Measurements from ENCODE around the gene TENM4.
A peak's percentile ranks its signal among the peaks of the same experiment; 100 is the strongest.

Gene TENM4

GRCh38 chr11:78821371-78822306 lies 619.2 kb downstream of the TENM4 start:
- in situ Hi-C loops (cut with HindIII; ENCODE audit: low pct_ligation_motif_present, low sequenced_read_pairs) = no loop called here
- no peak for TF ChIP-seq CTCF (IDR thresholded peaks at IDR 0.05; ENCODE audit: low read depth, low read length, missing control alignments)
- H3K36me3 ChIP-seq (replicated peaks) = no peaks in the 10 kb centered on the region

DNA sequence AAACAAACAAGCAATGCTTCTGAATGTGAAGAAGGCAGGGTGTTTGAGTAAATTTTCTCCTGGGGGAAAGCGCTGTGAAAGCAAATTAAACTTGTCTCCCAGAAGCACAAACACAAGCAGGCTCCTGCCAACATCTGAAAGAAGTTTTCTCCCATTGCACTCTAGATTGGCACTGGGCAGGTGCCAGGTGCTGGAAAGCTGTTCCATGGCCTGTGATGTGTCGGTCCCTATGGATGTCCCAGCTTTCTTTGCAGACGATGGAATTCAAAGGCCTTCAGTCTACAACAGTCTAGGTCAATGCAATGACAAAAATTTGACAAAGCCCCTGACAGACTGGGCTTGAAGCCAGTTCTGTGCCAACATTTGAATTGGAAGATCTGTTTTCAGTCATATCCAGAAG lies 620.1 kb downstream of the TENM4 start:
- no peak for DNase-seq
- Histone ChIP-seq H3K27ac (no peak overlapping the region), H3K36me3 (replicated peaks) (no peaks in the 10 kb centered on the region), H3K27me3 (replicated peaks) (no peaks in the 10 kb centered on the region), H3K4me3 (ENCODE audit: low read depth, low read length) (no peak overlapping the region)
- in situ Hi-C loops (cut with HindIII; ENCODE audit: low pct_ligation_motif_present, low sequenced_read_pairs) = no loop called here
- TF ChIP-seq CTCF (IDR thresholded peaks at IDR 0.05; ENCODE audit: low read depth, low read length, missing control alignments) = no peak

More at GRCh38 chr11:78821371-78822306, 619.2 kb downstream of the TENM4 start:
- no peak for DNase-seq
- H3K27me3 ChIP-seq (replicated peaks) = no peaks in the 10 kb centered on the region
- H3K4me3 ChIP-seq (ENCODE audit: low read depth, low read length) = no peak overlapping the region
- no peak overlapping the region for H3K27ac ChIP-seq

GRCh38 chr11:78818201-78818600 lies 622.6 kb downstream of the TENM4 start:
- Histone ChIP-seq H3K27me3 (replicated peaks) (no peaks in the 10 kb centered on the region), H3K36me3 (replicated peaks) (no peaks in the 10 kb centered on the region), H3K27ac (no peak overlapping the region), H3K4me3 (ENCODE audit: low read depth, low read length) (no peak overlapping the region)
- TF ChIP-seq CTCF (IDR thresholded peaks at IDR 0.05; ENCODE audit: low read depth, low read length, missing control alignments) = no peak
- DNase-seq = no peak
- in situ Hi-C loops (cut with HindIII; ENCODE audit: low pct_ligation_motif_present, low sequenced_read_pairs) = no loop called here

DNA sequence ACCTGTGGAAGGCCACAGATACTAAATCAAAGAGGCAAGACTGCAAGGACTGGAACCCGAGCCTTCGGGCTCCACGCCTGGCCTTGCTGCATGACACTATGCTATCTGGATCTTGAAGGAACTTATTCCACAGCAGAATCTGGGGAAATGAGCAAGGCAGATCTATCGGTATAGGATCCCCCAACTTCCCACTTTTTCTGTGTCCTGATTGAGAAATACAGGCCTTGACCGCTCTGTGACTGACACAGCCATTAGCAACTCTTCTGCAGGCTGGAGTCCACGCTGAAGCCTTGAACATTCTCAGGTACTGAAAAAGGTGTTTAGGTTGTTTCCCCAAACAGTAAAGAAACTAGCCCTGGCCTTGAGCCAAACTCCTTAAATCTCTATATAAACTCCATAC lies 625.0 kb downstream of the TENM4 start:
- Histone ChIP-seq H3K4me3 (ENCODE audit: low read depth, low read length) (no peak overlapping the region), H3K36me3 (replicated peaks) (no peaks in the 10 kb centered on the region), H3K27me3 (replicated peaks) (no peaks in the 10 kb centered on the region), H3K27ac (no peak overlapping the region)
- no peak for TF ChIP-seq CTCF (IDR thresholded peaks at IDR 0.05; ENCODE audit: low read depth, low read length, missing control alignments)
- in situ Hi-C loops (cut with HindIII; ENCODE audit: low pct_ligation_motif_present, low sequenced_read_pairs) = no loop called here
- DNase-seq = no peak

DNA sequence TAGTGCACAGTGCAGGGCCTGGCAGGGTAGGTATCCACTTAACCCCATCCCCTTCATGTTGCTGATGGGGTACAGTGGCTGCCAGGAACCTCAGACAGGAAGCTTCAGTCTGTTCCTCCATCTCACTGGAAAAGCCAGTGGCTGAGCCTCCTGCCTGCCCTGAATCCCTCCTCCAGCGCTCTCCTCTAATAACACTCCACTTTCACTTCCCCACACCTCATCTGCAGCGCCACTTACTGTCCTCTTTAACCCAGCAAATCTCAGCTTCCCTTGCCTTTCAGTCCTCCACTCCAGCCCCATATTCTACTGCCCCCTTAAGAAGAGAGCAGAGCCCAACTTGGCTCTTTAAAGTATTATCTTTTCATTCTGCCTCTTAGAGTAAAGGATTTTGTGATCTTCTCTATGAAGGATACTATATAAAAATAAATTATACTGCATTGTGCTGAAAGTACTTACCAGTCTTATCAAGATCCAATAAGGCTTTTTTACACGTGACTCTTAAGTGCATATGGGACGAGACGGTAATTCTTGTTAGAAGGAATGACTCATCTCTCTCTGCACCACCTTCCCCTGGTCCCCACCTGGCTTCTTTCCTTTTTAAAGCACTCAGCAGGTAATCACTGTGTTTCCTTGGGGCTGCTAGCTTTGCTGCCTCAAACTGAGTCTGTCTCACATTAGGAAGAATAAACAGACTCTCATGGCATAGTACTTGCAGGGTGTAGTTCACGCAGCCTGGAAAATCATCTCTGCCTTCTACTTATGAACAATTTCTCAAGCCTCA lies 628.1 kb downstream of the TENM4 start:
- Histone ChIP-seq H3K27ac (no peak overlapping the region), H3K4me3 (ENCODE audit: low read depth, low read length) (no peak overlapping the region), H3K27me3 (replicated peaks) (no peaks in the 10 kb centered on the region), H3K36me3 (replicated peaks) (no peaks in the 10 kb centered on the region)
- in situ Hi-C loops (cut with HindIII; ENCODE audit: low pct_ligation_motif_present, low sequenced_read_pairs) = no loop called here
- peak; percentile 21 for TF ChIP-seq CTCF (IDR thresholded peaks at IDR 0.05; ENCODE audit: low read depth, low read length, missing control alignments)
- DNase-seq = no peak

Measured in brain microvascular endothelial cell (primary cell).